HG02623 (cell line): ENCODE results near the gene LYPLA2.

Source experiments
- ATAC-seq: cut with Tn5 transposase; IDR thresholded peaks from one replicate; pipeline ENCODE4 v1.9.1; 2021; ENCODE audit warnings: moderate library complexity; ENCODE audit not compliant: unreplicated experiment

LYPLA2 gene

GRCh38 chr1:23790696-23791515, at the start of gene LYPLA2:
TSS of gene LYPLA2 (plus strand) at chr1:23791145. CDS start at chr1:23792683, 1,538 bp downstream.
- peak; percentile 62 for ATAC-seq

DNA sequence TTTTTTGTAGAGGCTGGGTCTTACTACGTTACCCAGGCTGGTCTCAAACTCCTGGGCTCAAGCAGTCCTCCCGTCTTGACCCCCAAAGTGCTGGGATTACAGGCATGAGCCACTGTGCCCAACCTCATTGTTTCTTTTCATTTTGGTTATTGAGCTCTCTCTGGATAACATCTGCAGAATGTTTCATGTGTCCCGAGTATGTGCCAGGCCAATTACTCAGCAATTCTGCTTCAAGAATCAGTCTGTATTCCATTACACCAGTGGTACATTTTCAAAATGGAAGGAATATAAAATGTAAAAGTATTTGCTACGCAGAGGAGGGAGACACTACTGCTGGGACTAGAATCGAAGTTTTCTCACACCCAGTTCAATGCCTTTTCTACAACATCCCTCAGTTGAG, 49.3 kb upstream of the LYPLA2 start:
- no peak for ATAC-seq

DNA sequence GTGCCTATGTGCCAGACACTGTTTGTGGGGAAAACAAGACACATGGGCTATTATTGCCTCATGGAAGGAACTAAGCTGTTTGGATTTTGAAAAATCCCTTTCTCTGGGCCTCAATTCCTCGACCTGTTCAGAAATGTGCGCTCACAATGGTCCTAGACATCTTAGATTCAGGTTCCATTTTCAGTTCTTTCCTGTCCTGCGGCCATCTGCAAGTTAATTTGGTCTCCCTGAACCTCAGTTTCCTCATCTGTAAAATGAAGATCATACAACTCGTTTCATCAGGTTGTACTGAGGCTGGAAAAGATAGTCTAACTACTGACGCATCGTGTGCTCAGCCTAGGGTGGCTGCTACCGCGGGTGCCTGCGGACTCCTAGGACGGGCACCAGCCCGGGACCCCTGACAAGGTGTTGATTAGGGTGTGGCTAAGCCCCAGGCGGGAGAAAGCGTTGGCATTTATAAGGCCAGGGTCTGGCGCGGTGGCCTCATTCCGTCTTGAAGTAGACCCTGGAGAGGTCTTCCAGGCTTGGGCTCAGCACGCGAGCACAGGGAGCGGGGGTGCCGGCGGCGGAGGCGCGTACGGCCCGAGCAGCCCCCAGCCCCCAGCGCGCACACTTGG, 48.2 kb upstream of the LYPLA2 start:
- ATAC-seq = no peak

GRCh38 chr1:23743287-23744152, 47.4 kb upstream of the LYPLA2 start, which contains the start of gene ELOA:
TSS of gene ELOA (plus strand) at chr1:23743471. CDS start at chr1:23743504, 33 bp downstream.
- peak; percentile 71 for ATAC-seq

DNA sequence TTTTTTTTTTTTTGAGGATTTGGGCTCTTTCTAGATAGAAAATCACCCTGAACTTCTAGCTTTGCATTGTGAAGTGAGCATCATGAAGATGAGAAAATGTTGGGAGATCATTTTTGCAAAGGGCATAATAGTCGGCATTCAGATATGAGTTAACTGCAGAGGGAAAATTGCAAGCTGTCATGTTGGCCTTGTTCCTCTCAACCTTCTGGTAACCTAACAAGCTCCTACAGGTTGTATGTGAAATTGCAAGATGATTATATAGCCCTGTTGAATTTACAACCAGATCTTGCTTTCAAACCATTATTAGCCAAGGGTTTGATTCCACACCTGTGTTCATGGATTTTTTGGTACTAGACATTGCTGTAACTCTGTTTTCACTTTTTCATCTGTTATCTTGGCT, 45.4 kb upstream of the LYPLA2 start:
- ATAC-seq = no peak

- ATAC-seq = no peak
Measured at GRCh38 chr1:23748016-23748415, 42.9 kb upstream of the LYPLA2 start.

DNA sequence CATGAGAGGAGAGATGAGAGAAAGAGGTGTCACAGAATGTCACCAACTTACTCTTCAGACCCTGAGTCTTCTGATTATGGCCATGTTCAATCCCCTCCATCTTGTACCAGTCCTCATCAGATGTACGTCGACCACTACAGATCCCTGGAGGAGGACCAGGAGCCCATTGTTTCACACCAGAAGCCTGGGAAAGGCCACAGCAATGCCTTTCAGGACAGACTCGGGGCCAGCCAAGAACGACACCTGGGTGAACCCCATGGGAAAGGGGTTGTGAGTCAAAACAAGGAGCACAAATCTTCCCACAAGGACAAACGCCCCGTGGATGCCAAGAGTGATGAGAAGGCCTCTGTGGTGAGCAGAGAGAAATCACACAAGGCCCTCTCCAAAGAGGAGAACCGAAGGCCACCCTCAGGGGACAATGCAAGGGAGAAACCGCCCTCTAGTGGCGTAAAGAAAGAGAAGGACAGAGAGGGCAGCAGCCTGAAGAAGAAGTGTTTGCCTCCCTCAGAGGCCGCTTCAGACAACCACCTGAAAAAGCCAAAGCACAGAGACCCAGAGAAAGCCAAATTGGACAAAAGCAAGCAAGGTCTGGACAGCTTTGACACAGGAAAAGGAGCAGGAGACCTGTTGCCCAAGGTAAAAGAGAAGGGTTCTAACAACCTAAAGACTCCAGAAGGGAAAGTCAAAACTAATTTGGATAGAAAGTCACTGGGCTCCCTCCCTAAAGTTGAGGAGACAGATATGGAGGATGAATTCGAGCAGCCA, 39.7 kb upstream of the LYPLA2 start:
- no peak for ATAC-seq

DNA sequence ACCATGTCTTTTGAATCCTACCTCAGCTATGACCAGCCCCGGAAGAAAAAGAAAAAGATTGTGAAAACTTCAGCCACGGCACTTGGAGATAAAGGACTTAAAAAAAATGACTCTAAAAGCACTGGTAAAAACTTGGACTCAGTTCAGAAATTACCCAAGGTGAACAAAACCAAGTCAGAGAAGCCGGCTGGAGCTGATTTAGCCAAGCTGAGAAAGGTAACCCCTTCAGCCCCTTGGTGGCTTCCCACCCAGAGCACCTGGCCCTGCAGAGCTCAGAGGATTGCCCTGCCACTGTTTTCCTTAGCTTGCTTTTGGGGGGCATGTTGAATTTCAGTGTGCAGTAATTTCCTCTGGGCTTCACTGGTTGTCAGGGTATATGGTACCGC, 39.1 kb upstream of the LYPLA2 start:
- no peak for ATAC-seq

DNA sequence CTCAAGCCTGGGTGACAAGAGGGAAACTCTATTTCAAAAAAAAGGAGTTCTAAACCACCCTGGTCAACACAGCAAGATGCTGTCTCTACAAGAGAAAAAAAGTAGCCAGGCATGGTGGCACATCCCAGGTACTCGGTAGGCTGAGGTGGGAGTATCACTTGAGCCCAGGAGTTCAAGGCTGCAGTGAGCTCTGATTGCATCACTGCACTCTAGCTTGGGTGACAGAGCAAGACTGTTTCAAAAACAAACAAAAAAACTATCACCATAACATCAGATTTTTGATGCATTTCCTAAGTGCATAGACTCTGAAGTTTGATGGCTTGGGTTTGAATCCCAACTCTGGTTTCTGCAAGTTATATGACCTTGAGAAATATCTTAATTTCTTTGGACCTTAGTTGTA, 38.0 kb upstream of the LYPLA2 start:
- no peak for ATAC-seq

DNA sequence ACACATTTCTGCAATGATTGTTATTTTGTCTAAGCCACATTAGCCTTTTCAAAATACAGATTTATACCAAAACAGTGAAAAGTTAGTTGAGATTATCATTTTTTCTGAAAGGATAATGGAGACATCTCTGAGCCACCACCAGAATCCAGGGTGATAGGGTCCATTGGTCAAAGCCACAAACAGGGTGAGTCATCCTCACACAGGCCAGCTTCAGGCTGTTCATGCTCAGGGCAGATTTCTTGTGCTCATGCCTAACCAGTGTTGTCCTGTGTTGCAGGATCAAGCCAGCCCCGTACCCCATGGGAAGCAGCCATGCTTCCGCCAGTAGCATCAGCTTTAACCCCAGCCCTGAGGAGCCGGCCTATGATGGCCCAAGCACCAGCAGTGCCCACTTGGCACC, 34.3 kb upstream of the LYPLA2 start:
- ATAC-seq = no peak

DNA sequence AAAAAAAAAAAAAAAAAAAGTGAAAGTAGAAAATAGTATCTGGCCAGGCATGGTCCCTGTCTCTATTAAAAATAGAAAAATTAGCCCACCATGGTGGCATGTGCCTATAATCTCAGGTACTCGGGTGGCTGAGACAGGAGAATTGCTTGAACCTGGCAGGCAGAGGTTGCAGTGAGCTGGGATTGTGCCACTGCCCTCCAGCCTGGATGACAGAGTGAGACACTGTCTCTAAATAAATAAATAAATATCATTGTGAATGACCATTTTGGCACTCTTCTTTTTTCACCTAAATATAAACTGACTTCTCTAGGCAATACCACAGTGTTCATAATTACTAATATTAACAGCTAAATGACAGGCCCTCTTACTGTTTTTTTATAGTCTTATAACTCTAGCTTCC, 33.1 kb upstream of the LYPLA2 start:
- no peak for ATAC-seq

DNA sequence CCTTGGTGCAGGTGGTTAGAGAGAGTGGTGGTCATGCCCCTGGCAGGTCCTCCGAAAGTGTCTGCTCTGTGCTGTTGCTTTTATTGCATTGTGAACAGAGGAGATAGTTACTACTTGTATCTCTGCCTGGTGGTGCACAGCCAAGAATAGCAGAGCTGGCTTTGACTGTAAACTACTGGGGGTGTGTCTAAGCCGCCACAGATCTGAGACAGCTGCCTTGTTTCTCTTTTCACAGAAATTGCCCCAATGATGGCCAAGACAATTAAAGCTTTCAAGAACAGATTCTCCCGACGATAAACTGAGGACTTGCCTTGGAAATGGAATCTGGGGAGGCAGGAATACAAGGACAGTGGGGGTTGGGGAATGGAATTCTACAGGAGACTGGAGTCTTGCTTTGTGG, 31.7 kb upstream of the LYPLA2 start:
- ATAC-seq = no peak

DNA sequence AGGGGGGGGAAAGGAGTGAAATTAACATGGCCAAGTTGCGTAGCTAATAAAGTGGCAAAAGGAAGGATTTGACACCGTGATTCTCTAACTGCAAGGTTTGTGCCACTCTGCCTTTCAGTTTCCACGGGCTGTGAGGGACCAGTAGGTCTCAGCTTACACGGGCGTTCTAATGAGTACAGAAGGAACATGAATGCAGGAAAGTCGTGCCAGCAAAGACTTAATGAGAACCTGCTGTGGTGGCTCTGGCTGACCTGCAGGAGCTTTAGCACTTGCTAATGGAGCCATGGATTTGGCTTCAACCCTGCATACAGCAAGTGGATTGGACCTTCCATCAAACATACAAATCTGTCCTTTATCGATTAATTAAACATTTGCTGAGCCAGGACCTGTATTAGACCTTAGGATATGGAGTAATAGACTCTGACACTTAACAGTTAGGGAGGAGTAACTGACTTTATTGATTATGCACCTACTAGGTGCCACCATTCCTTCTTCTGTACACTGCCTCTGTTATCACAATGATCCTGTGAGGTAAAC, 27.8 kb upstream of the LYPLA2 start:
- ATAC-seq = no peak

- ATAC-seq = no peak
Measured at GRCh38 chr1:23768733-23769132, 22.2 kb upstream of the LYPLA2 start.

- peak; percentile 47 for ATAC-seq
Measured at GRCh38 chr1:23772049-23772853, 18.7 kb upstream of the LYPLA2 start.

GRCh38 chr1:23772854-23773242, 18.1 kb upstream of the LYPLA2 start:
- no peak for ATAC-seq

DNA sequence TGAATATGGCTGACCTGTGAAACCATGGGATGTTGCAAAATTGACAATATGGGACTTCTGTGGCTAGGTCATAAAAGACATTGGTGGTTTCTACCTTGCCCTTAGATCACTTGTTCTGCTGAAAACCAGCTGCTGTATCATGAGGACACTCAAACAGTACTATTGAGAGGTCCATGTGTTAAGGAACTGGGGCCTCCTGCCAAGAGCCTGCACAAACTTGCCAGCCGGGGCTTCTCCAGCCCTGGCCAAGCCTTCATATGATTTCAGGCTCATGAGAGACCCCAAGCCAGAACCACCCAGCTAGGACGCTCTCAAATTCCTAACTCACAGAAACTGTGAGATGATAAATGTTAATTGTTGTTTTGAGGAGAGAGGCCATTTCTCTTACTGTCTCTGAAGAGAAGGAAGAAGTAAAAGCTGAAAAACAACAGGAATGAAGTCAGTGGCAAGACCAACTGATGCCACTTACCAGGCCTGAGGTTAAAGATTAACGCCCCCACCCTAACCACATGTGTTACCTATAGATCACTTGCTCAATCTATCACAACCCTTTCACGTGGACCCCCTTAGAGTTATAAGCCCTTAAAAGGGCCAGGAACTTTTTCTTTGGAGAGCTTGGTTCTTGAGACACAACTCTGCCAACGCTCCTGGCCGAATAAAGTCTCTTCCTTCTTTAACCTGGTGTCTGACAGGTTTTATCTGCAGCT, 16.6 kb upstream of the LYPLA2 start:
- no peak for ATAC-seq

GRCh38 chr1:23776217-23776616, 14.7 kb upstream of the LYPLA2 start:
- ATAC-seq = no peak
